Lower leg skin (tissue), 3 donors: Measurements from ENCODE around the gene MYO3B.

Experiments
- POLR2A ChIP-seq, 2 donors: fragments of 450-650 bp; IDR thresholded peaks; one replicate each; pipeline ENCODE4 v1.6.1; 2016 to 2017; ENCODE audit warnings: antibody characterized with exemption in 2 of 2, mild to moderate bottlenecking in 1 of 2, moderate library complexity in 1 of 2
- TF ChIP-seq, protein P1 (sequence below), 3 donors: fragments of 450-650 bp; IDR thresholded peaks; one replicate each; pipeline ENCODE4 v1.5.1; 2016; ENCODE audit warnings: antibody characterized with exemption in 3 of 3, mild to moderate bottlenecking in 3 of 3, moderate library complexity in 2 of 3

DNA sequence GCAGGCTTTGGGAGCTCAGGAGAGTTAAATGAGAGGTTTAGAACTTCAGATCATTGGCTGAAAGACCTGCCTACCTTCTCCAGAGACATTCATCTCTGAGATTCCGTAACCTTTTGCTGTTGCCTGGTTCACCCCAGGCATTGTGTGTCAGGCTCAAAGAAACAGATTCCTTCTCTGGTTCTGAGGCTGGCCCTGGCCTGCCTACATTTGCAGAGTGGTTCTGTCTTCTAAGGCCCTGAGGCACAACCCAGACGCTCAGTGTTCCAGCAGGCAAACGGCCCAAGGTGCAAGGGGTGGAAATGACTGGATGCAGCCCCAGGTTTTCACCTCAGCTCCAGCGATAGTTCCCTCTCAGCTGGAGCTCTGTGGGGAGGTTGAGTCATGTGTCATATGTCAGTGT is 48.3 kb downstream of the MYO3B start:
- no peak for TF ChIP-seq POLR2A (IDR thresholded peaks at IDR 0.05)
- TF ChIP-seq, protein P1, sequence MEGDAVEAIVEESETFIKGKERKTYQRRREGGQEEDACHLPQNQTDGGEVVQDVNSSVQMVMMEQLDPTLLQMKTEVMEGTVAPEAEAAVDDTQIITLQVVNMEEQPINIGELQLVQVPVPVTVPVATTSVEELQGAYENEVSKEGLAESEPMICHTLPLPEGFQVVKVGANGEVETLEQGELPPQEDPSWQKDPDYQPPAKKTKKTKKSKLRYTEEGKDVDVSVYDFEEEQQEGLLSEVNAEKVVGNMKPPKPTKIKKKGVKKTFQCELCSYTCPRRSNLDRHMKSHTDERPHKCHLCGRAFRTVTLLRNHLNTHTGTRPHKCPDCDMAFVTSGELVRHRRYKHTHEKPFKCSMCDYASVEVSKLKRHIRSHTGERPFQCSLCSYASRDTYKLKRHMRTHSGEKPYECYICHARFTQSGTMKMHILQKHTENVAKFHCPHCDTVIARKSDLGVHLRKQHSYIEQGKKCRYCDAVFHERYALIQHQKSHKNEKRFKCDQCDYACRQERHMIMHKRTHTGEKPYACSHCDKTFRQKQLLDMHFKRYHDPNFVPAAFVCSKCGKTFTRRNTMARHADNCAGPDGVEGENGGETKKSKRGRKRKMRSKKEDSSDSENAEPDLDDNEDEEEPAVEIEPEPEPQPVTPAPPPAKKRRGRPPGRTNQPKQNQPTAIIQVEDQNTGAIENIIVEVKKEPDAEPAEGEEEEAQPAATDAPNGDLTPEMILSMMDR (IDR thresholded peaks at IDR 0.05) = no peak
